Activated naive CD4-positive, alpha-beta T cell treated with Interleukin-2 at 50 U/mL for 16 hours (primary cell): ENCODE data around the gene CTBP1.

Experiments used
- DNase-seq: peaks from one replicate; pipeline ENCODE4 v3.0.0-alpha.2; 2020

CTBP1 gene

DNA sequence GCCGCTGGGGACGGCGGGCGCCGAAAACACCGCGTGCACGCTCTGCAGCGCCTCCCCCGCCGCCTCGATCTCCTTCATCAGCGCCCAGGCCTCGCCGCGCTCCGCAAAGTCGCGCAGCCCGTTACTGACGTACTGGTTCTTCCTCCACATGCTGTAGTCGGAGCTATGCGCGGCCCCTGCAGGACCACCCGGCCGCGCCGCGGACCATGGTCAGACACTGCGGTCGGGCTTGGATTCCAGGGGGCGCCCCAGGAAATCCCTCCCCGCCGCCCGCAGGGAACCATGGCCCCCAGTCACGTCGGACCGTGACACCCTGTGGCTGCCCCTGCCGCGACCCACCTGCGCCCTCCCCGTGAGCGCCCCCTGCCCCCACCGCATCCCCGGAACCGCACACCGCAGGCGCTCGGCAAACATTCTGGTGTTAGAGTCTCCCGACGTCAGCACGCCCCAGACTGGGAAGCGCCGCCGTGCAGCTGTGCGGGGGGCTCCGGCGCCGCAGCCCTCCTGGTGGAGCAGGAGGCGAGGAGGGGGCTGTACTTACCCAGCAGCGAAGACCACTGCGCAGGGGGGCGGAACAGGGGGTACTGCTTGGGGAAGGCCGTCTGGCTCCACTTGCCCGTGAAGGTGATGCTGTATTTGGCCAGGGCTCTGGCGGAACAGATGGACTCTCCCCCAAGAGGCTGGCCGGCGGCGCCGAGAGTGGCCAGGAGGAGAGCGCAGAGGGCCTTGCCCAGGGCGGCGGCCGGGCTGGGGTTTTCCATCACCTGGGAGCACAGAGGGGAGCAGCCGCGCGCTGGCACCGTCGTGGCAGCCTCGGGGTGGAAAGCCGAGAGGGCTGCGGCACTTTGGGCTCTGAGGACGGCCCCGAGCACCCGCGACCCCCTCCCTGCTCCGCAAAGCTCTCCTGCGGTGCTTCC, 77.4 kb downstream of the CTBP1 start:
- peak; percentile 63 for DNase-seq

DNA sequence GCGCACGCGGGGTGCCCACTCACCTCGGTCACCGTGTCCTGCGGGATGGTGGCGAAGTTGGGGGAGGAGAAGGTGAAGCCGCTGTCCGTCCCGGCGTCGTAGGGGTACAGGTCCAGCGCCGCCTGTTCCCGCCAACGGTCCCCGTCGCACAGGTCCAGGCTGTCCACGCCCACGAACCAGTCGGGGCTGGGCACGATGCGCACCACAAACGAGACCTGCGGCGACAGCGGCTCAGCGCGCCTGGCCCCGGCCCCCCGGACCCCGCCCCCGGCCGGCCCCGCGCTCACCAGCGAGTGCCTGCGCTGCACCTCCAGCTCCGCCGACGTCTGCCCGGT, 78.0 kb downstream of the CTBP1 start:
- no peak for DNase-seq

DNA sequence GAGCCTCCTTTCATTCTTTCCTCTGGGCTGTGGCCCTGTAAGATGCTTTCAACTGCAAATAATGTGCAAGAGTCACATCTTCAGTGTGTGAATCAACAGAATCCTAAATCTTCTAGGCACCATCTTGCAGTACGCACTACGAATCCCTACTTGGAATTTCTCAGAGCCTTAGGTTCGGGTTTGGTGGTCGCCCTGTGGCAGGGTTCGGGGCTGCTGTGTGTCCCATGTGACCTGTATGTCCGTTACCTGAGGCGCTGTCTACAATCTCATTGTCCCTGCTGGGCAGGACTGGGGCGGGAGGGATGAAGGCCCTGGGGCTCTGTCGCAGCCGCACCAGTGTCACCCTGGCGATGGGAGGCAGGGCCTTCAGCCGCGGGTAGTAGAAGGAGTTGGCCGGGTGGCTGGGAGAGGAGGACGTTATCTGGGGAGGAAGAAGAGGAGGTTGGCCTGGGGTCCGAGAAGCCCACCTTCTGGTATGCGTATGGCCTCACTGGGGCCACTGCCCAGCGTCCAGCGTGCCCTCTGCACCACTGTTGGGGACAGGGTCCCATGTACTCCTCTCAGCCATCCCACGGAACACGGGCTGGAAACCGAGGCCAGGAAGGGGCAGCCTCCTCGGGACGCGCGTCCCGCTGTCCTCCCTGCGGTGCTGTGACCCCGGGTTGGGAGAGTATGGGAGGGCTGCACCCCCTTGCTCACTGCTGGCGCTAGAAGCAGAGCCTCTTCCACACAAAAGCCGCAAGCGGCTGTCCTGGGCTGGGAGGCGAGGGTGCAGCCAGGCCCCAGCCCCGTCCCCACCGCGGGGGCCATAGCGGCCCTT, 78.6 kb downstream of the CTBP1 start:
- DNase-seq = no peak

DNA sequence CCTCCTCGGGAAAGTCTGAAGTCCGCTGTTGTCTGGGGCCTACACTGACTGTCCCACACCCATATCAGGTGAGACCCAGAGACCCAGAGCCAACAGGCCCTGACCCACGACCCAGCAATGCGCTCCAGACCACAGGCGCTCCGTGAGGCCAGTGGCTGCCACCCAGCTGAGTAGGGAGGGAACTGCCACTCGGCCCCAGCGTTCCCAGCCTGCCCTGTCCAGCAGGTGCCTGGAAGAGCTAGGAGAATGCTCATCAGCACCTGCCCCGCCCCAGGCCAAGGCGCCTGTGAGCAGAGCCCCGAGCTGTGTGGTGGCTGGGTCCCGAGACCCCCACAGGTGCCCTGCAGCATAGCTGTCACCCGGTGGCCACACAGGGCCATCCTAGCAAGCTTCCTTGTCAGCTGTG, 79.2 kb downstream of the CTBP1 start:
- DNase-seq = no peak

DNA sequence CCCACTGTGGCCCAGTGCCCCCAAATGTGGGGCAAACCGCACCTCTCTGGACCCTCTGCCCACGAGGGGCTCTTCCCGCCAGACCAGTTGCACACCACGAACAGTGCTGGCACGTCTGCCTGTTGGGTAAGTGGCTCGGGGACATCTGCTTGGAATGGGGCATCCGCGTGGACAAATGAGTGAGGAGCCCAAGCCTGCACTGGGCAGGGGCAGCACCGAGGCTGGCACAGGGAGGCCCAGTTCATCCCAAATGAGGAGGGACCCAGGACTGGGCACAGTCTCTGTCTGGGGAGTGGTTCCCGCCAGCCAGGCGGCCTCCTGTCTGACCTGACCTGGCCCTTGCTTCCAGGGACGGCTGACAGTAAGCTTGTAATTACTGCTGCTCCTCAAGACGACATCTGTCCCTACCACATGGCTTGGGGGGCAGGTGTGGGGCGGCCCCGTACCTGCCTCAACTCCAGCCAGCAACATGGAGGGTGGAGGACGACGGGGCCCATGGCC, 79.7 kb downstream of the CTBP1 start:
- no peak for DNase-seq

DNA sequence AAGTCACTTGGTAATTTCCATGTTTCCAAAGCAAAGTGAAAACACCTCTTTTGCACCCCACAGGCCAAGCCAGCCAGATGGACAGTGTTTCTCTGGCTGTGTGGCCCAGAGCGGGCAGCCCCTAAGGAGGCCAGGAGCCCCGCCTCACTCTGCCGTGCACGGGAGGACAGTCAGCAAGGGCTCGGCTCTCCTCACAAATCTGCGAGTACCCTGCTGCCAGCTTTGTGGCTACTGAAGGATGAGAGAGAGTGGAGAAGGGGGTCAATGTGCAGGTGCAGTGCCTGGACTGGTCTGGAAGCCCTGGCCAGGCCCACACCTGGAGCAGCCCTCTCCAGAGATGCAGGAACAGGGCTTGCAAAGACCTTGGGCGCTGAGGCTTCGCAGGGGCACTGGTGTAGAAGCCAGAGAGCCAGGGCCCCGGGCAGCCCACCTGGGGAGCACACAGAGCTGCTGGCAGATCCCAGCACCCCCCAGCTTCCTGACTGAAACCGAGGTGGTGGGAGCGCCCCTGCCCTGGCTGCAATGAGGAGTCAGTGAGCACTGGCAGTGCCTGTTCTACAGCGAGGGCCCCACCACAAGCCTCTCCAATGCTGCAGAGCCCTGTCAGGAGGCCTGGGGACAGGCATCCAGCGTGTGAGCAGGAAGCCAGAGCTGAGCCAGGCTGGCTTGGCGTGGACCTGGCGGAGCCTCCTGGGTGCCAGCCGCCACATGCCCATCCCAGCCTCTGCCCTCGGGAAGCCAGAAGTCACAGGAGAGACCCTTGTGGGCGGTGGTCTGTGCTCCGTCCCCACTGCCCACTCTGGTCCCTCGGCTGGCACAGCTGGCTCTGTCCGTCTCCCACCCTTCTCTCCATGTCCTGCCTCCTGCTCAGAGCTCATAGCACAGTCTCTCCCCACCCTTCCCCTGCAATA, 80.5 kb downstream of the CTBP1 start:
- DNase-seq = no peak

DNA sequence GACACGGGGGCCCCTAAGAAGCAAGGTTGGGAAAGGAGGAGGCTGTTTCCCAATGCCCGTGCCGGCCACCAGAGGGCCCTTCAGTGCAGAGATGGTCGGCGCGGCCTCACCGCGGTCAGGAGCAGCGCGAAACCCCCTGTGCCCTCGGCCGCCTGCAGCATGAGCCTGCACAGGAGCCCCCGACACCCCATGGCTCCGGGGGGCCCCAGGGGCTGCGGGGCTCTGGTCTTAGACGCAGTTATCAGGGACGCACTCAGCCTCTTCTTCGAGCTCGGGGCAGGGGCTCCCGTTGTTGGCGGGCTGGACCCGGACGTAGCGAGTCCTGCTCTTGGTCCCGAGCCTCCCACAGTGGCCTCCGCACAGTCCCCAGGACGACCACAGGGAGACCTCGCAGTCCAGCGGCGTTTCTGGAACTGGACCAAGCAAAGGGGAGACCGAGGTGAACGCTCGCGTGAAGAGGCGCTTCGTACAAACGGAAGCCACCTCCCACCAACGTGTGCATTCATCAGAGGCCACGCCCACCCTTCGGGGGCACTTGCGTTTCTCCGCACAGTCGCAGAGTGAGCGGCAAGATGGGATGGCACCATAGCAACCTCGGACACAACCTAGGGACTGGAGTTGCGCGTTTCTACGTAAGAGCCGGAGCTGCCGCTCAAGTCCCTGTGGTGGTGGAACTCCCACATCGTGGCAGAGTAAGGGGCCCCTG, 81.5 kb downstream of the CTBP1 start:
- peak; percentile 89 for DNase-seq

DNA sequence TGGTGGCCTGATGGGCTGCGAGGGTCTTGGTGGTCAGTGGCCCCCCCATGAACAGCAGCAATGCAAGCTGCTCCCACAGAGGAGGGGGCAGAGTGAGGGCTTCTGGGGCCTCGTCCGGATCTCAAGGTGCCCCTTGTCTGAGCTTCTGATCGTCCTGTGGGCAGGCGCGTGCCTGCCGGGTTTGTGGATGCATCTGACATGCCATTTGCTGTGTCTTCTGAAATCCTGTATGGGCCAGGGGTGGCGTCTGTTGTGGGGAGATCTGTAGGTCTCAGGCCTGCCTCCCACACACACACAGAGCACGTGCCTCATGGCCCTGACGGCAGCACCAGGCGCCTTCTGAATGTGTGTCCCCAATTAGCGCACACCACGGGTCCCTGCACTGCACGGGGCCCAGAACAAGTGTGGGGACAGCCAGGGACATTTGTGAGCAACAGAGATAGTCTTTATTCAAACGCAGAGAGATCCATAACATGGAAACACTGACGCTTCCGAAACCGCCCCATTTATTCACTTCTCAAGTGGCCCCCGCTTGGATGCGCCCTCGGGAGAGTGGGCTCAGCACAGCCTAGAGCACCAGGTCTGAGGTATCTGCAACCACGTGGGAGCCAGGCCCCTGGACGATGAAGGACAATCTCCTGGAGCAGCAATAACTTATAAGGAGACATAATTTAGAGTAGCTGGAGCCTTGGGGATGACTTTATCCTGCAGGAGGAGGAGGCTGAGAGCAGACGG, 82.3 kb downstream of the CTBP1 start:
- DNase-seq = no peak

DNA sequence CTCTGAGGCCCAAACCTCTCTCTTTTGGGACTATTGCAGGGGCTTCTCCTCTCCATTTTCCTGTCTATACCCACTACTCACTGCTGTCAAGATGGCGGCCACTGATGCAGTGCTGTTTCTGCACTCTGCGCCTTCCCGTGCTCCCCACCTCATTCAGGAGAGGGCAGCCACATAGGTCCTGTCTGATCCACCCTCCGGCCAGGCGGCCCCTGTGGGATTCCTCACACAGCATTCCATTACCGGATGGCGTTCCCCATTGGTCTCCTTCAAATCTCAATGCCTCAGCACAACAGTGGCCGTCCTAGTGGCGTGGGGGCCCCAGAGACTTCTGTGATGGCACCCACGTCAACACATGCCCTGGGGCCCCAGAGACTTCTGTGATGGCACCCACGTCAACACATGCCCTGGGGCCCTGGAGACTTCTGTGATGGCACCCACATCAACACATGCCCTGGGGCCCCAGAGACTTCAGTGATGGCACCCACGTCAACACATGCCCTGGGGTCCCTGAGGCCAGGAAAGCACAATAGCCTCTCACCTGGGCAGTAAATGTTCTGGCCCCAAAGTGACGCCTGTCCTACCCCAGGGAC, 83.9 kb downstream of the CTBP1 start:
- no peak for DNase-seq

DNA sequence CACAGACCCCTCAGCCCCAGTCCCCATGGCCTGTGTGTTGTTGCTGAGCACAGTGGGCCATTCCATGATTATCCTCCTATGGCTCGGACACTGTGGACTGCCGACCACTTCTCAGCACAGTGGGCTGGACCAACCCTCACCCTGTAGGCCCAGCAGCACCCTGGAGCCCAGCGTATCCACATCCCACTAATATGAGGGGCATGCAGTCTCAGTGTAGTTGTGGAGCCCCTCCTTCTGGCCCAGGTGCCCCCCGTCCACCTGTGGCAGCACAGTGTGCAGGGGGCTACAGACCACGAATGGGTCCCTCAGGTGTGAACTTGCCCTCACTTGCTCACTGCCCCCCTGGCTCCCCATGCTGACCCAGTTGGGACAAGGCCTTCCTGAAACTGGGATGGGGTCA, 84.5 kb downstream of the CTBP1 start:
- DNase-seq = no peak

DNA sequence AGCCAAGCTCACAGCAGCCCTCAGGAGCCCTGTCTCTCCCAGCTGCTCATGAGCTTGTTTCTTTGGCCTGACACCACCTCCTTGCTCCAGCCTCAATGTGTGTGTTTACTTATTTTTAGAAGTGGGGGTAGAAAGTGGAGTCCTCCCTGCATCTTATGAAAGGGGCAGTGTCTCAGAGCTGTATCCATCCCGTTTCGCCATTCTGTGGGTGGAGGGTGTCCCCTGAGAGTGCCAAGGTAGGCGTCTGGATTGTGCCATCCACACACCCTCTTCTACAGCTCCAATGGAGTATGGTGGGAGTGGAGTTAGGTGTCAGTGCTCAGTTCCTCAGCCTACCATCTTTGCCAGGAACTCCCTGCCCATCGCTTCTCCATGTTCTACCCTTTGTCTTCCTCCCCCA, 84.9 kb downstream of the CTBP1 start:
- no peak for DNase-seq
